NCI-H748 (cell line): ENCODE measurements around the gene C3orf22.

Experiments
- DNase-seq: peaks from one replicate; lab custom pipeline; 2025; ENCODE audit not compliant: unreplicated experiment; lab: John Stamatoyannopoulos, UW

Gene C3orf22

DNA sequence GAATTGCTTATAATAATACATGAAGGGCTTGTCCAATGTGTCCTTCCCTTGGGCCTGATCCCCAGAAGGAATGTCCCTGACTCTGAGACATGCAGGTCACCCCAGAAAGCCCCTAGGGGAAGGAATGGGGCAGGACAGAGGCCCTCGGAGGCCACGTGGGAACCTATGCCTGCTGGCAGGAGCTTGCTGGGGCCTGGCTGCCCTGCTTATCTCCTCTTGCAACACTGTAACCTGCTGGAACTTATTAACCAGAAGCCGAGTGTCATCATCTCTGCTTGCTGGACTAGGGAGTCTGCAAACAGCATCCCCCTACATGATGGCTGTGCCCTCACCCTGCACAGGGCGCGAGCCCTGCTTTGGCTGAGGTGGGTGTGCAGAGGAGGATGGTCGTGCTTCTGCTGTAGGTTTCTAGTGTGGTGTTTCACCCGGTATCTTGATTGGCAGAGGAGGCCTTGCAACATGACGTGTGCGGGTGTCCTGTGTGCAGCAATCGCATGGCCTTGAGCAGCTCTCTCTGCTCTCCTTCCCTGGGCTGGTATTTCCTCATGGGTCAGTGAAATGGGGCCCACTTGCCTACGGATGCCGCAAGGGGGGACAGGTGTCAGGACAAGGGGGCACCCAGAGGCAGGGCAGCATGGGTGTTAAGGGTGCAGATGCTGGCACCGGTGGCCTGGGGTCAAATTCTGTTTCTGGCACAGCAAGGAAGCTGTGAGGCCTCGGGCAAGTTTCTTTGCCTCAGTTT is 29.8 kb downstream of the C3orf22 start:
- DNase-seq: no peak

DNA sequence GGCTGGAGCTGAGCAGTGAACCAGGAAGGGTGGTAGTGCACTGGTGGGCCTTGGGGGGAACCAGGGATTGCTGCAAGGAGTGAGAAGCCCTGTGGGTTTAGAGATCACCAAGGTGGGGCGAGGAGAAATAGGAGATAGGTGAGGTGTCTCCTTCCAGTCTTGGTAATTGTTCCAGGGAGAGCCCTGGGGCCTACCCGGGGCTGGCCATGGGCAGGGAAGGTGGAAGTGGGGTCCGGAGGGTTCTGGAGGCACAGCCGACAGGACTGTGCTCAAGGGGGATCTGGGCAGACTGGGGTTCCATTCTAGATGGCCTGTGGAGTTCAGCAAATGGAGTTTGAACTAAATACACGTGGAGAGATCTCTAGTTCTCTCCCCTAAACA is 30.3 kb downstream of the C3orf22 start:
- DNase-seq: no peak

- DNase-seq: no peak
These were observed 31.1 kb downstream of the C3orf22 start for GRCh38 chr3:126527455-126528211.

- DNase-seq: no peak
These were observed 31.7 kb downstream of the C3orf22 start for GRCh38 chr3:126527006-126527405.

DNA sequence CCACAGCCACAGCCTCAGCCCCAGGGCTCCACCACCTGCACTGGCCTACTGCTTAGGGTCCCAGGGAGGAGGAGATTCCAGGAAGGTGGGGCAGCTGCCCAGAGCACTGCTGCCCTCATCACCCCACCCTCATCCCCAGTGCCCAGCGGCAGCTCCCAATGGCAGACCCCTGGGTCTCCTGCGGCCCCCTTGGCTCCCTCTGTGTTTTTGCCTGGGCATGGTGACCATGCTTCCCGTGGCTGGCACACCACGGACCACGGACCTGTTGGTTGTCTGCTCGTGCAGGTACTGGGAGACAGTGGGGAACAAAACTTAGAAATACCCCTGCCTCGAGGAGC is 32.1 kb downstream of the C3orf22 start:
- DNase-seq: no peak

GRCh38 chr3:126525853-126526667 is 32.7 kb downstream of the C3orf22 start:
- no peak for DNase-seq

- DNase-seq: no peak
These were observed 33.5 kb downstream of the C3orf22 start for GRCh38 chr3:126525091-126525852.

DNA sequence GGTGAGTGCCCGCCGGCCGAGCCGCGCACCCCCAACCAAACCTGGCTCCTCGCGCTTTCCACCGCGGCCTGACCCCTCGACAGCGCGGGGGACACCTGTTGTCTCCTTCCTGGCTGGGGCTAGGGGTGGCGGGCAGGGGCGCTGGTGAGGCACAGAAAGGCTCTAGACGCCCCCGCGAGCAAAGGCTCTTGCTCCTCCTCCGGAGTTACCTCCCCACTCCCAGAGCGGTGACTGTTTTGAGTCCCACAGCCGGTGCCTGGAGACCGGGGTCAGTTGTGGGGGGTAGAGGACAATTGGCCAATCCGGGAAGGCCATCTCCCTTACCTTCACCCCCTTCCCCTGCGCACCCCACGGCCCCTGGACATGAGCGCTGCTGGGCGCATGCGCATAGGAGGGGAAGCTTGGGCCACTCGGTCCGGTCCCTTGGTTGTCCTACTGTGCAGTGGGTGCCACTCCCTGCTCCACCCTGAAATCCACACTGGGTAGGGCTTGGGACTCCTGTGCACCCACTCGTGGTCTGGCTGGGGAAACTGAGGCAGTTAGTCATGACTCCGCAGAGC is 34.2 kb downstream of the C3orf22 start:
- DNase-seq: no peak

DNA sequence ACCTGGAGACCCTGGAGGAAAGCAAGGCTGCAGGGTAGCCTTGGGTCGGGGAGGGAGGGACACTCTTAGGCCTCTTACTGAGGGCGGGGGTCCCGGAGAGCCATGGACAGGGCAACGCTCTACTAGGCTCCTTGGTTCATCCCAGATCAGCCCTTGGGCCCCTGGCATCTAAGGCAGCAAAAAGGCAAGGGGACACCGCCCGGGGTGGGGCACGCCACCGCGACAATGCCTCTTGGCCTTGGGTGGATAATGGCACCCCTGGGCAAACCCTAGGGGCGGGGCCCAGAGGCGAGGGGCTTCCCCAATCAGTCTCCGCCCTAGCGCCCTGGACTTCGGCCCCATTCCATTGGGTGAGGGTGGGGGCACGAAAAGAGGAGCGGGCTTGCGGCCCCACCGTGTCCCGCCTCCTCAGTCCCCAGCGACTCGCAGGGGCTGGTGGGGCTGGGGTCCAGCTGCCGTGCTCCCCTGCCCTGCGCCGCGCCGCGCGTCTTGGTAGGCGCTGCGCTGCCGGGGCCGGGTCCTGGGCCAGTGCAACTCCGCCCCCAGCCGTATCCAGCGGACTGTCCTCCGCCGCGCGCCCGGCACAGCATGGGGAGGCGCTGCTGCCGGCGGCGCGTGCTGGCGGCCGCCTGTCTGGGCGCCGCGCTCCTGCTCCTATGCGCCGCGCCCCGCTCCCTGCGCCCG is 34.8 kb downstream of the C3orf22 start, which contains the start of gene CHST13:
Gene CHST13, plus strand, starts transcription at position 411 of the 684 bp plus-strand sequence. Its CDS starts 178 bp downstream, at position 589.
- DNase-seq: peak; percentile 59

GRCh38 chr3:126522363-126522788 is 36.4 kb downstream of the C3orf22 start:
- DNase-seq: peak; percentile 43

DNA sequence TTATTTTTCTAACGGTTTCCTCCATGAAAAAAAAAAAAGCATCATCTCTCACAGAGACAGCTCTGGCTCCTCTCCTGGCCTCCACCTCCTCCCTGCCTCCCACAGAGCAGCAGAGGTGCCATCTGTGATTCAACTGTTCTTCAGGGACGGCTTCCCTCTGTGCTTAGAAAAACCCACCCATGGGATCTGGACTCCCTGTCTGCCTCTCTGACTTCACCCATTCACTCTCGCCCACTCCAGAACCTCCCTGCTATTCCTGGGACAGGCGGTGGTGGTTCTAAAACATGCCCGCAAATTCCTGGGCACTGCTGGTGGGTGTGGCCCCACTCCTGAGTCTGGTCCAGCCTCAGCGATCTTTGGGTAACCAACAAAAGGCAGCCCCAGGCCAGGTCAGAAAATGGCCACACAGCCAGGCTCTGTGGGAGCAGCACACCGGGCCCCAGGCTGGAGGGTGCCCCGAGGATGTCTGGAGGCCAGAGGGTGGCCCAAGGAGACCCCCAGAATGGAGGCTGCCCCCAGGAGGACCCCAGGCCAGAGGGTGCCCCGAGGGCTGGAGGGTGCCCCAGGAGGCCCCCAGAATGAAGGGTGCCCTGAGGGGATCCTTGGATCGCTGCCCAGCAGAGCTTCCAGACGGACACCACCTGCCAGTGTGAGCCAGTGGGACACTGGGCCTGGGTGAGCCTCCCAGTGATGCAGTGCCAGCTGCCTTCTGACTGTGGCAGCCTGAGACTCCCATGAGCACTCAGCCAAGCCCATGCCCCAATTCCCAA is 37.4 kb downstream of the C3orf22 start:
- DNase-seq: no peak

DNA sequence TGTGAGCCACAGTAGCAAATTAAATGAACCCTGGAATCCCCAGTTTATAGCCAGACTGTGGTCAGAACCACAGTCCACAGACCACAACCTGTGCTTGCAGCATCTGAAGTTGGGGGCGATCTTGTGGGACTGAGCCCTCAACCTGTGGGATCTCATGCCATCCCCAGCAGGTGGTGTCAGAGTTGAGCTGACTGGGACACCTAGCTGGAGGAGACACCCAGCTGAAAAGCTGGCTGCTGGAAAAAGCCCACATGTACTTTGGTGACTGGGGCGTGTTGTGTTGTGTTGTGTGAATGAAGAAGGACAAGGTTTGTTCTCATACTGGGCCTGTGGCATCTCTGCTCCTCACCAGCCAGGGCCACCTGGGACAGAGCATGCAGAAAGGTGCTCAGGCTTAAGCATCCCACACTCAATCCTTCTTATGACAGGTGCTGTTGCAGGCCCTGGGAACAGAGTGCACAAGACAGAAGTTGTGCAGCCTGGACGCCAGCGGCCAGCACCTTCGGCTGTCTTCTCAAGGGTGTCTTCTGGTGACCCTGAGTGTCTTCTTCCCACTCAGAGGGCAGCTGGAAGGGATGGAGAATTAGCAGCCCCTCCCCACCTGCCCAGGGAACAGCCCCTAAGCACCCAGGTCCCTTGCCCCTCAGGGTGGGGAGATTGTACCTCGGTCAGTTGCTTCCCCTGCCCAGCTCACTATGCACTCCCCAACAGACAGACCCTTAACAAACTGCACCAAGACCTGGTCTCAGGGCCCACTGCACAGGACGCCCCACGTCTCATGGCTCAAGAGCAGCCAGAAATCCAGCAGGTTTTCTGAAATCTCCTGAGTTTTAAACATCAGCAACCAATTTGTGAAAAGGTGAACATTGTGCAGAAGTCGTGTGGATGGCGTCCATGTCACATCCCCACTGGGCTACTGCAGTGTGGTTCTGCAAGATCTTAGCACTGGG is 39.0 kb downstream of the C3orf22 start:
- DNase-seq: no peak

DNA sequence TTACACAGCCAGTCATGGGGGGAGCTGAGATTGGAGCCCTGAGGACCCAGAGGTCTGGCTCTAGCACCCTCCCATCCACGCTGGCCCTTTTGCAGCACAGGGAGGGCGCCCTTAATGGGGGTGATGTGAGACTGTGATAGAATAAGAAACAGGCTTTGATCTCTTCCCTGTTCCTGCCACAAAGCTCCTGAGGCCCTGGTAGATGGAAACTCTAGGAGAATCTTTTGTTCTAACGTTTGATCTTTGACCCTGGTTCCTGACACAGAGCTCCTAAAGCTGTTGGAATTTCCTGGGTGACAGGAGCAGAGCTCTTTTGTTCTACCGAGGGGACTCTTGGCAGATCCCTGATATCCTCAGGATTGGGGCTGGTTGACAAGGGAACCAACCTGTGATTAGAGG is 40.0 kb downstream of the C3orf22 start:
- DNase-seq: no peak

DNA sequence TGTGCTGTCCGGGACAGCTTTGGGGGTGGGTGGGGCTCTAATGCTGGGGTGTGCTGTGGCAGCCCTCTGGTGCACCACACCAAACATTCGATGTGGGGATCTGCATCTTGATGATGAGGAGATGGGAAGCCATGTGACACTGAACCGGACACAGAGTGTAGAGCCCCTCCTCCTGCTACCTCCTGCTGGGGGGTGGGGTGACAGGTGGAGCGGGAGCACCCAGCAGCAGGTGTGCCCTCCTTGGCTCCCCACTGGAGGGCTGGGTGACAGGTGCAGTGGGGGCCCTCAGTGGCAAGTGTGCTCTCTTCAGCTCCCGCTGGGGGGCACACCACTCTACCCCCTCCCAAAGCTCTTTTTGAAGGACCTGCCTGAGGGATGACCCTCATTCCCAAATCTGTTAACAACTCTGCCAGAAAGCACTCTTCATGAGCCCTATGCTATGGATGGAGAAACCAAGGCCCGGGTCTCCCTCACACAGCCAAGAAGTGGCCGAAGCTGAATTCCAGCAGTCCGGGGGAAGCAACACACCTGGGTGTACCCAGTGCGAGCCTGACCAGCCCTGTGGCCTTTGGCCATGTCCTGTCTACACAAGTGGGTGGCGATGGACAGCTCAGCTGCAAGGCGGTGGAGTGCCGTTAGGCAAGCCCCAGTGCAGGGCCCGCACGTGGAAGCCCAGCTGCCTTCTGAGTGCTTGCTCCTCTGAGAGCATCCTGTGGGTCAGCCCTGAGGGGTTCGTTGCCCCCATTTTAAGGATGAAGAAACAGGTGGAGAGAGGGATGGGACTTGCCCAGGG is 40.5 kb downstream of the C3orf22 start:
- DNase-seq: no peak

- DNase-seq: no peak
These were observed 41.3 kb downstream of the C3orf22 start, which contains the start of gene UROC1 for GRCh38 chr3:126517291-126517951. Gene UROC1 (minus strand): TSS chr3:126517773. CDS start chr3:126517719, 54 bp downstream.

DNA sequence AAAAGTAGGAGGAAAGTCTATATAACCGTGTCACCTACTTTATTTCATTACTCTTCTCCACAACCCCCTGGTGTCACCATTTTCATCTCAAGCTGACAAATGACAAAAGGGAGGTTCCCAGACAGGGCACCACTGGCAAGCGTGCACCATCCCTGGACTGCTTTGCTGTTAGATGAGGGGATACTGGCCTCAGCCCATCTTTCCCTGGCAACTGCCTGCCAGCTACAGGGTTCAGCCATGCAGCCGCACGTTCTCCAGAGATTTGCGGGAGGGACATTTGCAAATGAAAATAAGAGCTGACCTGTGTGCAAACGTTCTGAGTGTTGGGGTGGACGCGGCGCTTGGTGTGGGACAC is 41.8 kb downstream of the C3orf22 start:
- DNase-seq: no peak
